RWPE2 (cell line): ENCODE results near the gene RELA.
A peak's percentile ranks its signal among the peaks of the same experiment; 100 is the strongest.
"Not testable (repeated sequence)": the region's sequence is repeated elsewhere in the genome, so short reads cannot be mapped to it uniquely, and the experiment has no call there.

Experiments used
- ATAC-seq: fragments of 200-7000 bp; cut with Tn5 transposase; 3 replicates; pipeline ENCODE4 v1.9.1; 2021; ENCODE audit warnings: low read depth
- DNase-seq: peaks from one replicate; pipeline ENCODE4 v3.0.0-alpha.2; 2020; ENCODE audit warnings: low spot score
- H3K27ac ChIP-seq: fragments of 450-650 bp; 2 replicates; pipeline ENCODE4 v1.5.1; 2017; ENCODE audit warnings: mild to moderate bottlenecking; ENCODE audit not compliant: poor library complexity, severe bottlenecking
- H3K27me3 ChIP-seq: fragments of 250-450 bp; sonication (Bioruptor Pico); 2 replicates; pipeline ENCODE4 v1.5.1; 2021; ENCODE audit warnings: mild to moderate bottlenecking, moderate library complexity; ENCODE audit not compliant: insufficient read depth, poor library complexity, severe bottlenecking
- H3K36me3 ChIP-seq: fragments of 250-450 bp; sonication (Bioruptor Pico); 2 replicates; pipeline ENCODE4 v1.5.1; 2020; ENCODE audit warnings: low read depth, mild to moderate bottlenecking, moderate library complexity
- H3K4me1 ChIP-seq: fragments of 250-450 bp; sonication (Bioruptor Pico); 2 replicates; pipeline ENCODE4 v1.5.1; 2021; ENCODE audit warnings: mild to moderate bottlenecking, moderate library complexity; ENCODE audit not compliant: insufficient read depth, poor library complexity, severe bottlenecking
- H3K4me3 ChIP-seq: fragments of 250-450 bp; sonication (Bioruptor Pico); 2 replicates; pipeline ENCODE4 v1.5.1; 2021; ENCODE audit warnings: mild to moderate bottlenecking, moderate library complexity; ENCODE audit not compliant: severe bottlenecking
- H3K9me3 ChIP-seq: fragments of 250-450 bp; sonication (Bioruptor Pico); 2 replicates; pipeline ENCODE4 v1.5.1; 2021; ENCODE audit warnings: mild to moderate bottlenecking, moderate library complexity; ENCODE audit not compliant: severe bottlenecking
- TF ChIP-seq, protein P1 (sequence below): fragments of 450-650 bp; IDR thresholded peaks from one replicate; pipeline ENCODE4 v1.5.1; 2017; ENCODE audit warnings: mild to moderate bottlenecking, moderate library complexity; ENCODE audit not compliant: poor library complexity, severe bottlenecking

RELA gene

DNA sequence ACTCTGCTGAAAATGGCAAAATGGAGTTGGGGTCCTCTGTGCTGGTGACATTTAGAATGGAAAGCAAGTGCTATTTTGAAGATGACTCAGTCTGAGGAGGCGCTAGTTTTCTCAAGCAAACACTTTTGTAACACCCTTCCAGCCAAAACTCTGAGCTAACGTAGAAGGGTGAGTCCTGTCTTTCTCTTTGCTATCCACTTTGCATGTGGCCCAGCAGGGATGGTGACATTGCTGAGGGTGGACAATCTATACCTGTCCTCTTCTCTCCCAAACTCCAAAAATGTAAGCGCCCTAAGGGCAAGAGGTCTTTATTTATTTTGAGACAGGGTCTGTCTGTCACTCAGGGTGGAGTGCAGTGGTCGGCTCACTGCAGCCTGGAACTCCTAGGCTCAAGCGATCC, 45.7 kb upstream of the RELA start:
- H3K27ac ChIP-seq = no peak overlapping the region
- no peak for ATAC-seq
- H3K4me1 ChIP-seq = no peaks in the 10 kb centered on the region
- H3K27me3 ChIP-seq = no peaks in the 10 kb centered on the region
- no peaks in the 10 kb centered on the region for H3K9me3 ChIP-seq
- TF ChIP-seq, protein P1, sequence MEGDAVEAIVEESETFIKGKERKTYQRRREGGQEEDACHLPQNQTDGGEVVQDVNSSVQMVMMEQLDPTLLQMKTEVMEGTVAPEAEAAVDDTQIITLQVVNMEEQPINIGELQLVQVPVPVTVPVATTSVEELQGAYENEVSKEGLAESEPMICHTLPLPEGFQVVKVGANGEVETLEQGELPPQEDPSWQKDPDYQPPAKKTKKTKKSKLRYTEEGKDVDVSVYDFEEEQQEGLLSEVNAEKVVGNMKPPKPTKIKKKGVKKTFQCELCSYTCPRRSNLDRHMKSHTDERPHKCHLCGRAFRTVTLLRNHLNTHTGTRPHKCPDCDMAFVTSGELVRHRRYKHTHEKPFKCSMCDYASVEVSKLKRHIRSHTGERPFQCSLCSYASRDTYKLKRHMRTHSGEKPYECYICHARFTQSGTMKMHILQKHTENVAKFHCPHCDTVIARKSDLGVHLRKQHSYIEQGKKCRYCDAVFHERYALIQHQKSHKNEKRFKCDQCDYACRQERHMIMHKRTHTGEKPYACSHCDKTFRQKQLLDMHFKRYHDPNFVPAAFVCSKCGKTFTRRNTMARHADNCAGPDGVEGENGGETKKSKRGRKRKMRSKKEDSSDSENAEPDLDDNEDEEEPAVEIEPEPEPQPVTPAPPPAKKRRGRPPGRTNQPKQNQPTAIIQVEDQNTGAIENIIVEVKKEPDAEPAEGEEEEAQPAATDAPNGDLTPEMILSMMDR = no peak
- no peak overlapping the region for H3K4me3 ChIP-seq
- no peak for DNase-seq
- peaks cover 8% of the 10 kb centered on the region for H3K36me3 ChIP-seq

DNA sequence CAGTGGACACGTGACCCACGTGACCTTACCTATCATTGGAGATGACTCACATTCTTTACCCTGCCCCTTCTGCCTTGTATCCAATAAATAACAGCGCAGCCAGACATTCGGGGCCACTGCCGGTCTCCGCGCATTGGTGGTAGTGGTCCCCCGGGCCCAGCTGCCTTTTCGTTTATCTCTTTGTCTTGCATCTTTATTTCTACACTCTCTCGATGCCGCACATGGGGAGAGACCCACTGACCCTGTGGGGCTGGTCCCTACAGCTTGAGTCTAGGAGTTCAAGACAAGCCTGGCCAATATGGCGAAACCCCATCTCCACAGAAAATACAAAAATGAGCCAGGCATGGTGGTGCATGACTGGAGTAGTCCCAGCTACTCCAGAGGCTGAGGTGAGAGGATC, 44.3 kb upstream of the RELA start:
- not testable (repeated sequence) for H3K27me3 ChIP-seq, ATAC-seq, H3K4me1 ChIP-seq, H3K9me3 ChIP-seq, DNase-seq, H3K36me3 ChIP-seq, H3K4me3 ChIP-seq, H3K27ac ChIP-seq

DNA sequence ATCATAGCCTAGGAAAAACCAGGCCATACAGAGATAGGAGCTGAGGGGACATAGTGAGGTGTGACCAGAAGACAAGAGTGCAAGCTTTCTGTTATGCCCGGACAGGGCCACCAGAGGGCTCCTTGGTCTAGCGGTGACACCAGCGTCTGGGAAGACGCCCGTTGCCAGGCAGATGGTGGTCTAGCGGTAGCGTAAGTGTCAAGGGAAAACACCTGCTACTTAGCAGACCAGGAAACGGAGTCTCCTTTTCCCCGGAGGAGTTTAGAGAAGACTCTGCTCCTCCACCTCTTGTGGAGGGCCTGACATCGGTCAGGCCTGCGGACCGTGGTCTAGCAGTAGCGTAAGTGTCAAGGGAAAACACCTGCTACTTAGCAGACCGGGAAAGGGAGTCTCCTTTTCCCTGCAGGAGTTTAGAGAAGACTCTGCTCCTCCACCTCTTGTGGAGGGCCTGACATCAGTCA, 43.6 kb upstream of the RELA start:
- DNase-seq, H3K36me3 ChIP-seq, ATAC-seq, H3K27me3 ChIP-seq, H3K27ac ChIP-seq, H3K4me3 ChIP-seq, H3K4me1 ChIP-seq, H3K9me3 ChIP-seq: not testable (repeated sequence)
- TF ChIP-seq, protein P1 = peak; percentile 81

DNA sequence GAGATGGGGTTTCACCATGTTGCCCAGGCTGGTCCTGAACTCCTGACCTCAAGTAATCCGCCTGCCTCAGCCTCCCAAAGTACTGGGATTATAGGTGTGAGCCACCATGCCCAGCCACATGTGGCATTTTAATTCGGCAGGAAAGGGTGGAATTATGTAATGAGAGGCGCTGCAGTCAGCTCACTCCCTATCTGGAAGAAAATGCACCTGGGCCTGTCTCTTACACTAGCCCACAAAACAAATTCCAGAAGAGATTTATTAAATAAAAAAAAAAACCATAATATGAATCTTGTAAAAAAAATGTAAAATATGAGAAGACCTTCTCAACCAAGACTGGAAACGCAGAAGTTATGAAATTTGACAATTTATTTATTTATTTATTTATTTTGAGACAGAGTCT, 41.1 kb upstream of the RELA start:
- DNase-seq (no peak), ATAC-seq (no peak)
- no peaks in the 10 kb centered on the region for H3K36me3 ChIP-seq
- no peak overlapping the region for H3K27ac ChIP-seq
- H3K27me3 ChIP-seq = no peaks in the 10 kb centered on the region
- no peaks in the 10 kb centered on the region for H3K9me3 ChIP-seq
- TF ChIP-seq, protein P1 = no peak
- H3K4me1 ChIP-seq = no peaks in the 10 kb centered on the region
- H3K4me3 ChIP-seq = no peak overlapping the region

DNA sequence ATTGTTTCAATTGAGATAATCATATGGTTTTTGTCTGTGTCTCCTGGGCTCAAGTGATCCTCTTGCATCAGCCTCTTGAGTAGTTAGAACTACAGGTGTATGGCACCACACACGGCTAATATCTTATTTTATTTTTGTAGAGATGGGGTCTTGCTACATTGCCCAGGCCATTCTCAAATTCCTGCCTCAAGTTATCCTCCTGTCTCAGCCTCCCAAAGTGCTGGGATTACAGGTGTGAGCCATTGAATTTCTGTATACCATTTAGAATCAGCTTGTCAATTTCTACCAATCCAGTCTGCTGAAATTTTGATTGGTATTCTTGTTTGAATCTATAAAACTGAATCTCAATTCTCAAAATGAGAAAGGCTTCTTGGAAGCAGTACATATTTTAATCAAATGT, 39.0 kb upstream of the RELA start:
- Histone ChIP-seq H3K4me3 (no peak overlapping the region), H3K36me3 (no peaks in the 10 kb centered on the region), H3K27ac (no peak overlapping the region), H3K4me1 (no peaks in the 10 kb centered on the region), H3K9me3 (no peaks in the 10 kb centered on the region), H3K27me3 (no peaks in the 10 kb centered on the region)
- TF ChIP-seq, protein P1 = no peak
- ATAC-seq = no peak
- no peak for DNase-seq
